GM12865 (cell line): ENCODE data around the gene ZHX3.

Source experiments
- DNase-seq: peaks from one replicate; pipeline ENCODE4 v3.0.0; 2010; ENCODE audit warnings: low read depth
- H3K4me3 ChIP-seq: 2 replicates; pipeline ENCODE4 v1.5.1; 2011; ENCODE audit warnings: mild to moderate bottlenecking, low read depth, low read length, control low read depth
- CTCF ChIP-seq: IDR thresholded peaks from 2 replicates; pipeline ENCODE4 v1.5.1; 2011; ENCODE audit warnings: low read length, control low read depth, low read depth, inconsistent platforms; ENCODE audit not compliant: insufficient read depth; ENCODE audit errors: missing control alignments

ZHX3 gene

GRCh38 chr20:41358230-41358629 is 40.7 kb upstream of the ZHX3 start:
- H3K4me3 ChIP-seq, result no peak overlapping the region
- no peak for DNase-seq
- TF ChIP-seq CTCF, result no peak

- no peak for DNase-seq
- no peak overlapping the region for H3K4me3 ChIP-seq
- peak; percentile 13 for TF ChIP-seq CTCF
Observed at GRCh38 chr20:41357424-41358163, 40.1 kb upstream of the ZHX3 start.

- no peak for TF ChIP-seq CTCF
- no peak overlapping the region for H3K4me3 ChIP-seq
- DNase-seq, result no peak
Observed at GRCh38 chr20:41356951-41357350, 39.4 kb upstream of the ZHX3 start.

DNA sequence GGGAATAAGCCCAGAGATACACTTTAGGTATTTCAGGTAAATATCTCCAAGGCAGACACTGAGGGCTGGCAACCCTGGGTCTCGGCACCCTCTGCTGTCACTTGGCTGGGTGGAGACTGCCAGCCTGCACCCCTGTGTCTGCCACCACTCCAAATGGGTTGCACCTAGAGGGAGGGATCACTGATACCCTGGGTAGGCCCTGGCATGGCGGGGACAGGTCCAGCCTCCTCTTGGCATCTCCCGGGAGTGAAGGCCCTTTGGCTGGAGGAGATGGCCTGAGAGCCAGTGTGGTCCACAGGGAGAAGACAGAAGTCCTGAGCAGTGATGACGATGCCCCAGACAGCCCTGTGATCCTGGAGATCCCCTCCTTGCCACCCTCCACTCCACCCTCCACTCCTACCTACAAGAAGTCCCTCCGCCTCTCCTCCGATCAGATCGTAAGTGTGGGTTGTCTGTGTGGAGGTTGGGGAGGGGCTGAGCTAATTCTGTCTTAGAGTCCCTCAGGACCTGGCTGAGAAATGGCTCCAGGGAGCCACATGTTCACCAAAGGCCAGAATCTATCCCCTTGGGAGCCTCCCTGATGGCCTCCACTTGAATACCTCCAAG is 38.2 kb upstream of the ZHX3 start:
- no peak overlapping the region for H3K4me3 ChIP-seq
- no peak for DNase-seq
- TF ChIP-seq CTCF, result no peak

- TF ChIP-seq CTCF, result no peak
- H3K4me3 ChIP-seq, result no peak overlapping the region
- DNase-seq, result no peak
Observed at GRCh38 chr20:41355192-41355591, 37.7 kb upstream of the ZHX3 start.

DNA sequence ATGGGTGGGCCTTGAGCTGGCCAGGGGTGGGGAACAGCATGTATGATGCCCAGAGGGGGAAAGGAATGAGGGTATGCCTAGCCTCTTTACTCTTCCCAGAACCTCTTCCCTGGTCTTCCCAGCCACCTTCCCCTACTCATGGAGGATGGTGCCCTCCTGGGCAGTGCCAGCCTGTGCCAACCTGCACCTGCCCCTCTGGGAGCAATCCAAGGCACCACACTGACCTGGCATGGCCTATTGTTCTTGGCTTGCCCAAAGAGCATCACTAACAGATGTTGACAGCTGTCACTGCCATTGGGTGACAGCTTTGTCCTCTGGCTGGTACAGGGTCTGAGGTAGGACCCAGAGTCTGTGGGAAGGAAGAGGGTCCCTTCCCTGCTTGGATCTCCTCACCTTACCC is 36.0 kb upstream of the ZHX3 start:
- H3K4me3 ChIP-seq, result no peak overlapping the region
- TF ChIP-seq CTCF, result no peak
- DNase-seq, result no peak

GRCh38 chr20:41352666-41353065 is 35.1 kb upstream of the ZHX3 start:
- no peak overlapping the region for H3K4me3 ChIP-seq
- DNase-seq, result no peak
- no peak for TF ChIP-seq CTCF
